Sigmoid colon (tissue), 7 donors: ENCODE data around the gene AIRE. TPM values are rescaled to one million over a fixed set of nuclear protein-coding genes. Genes with fewer than 3 reads are reported as not detected.

ENCODE experiments used
- DNase-seq: peaks from one replicate; pipeline ENCODE4 v3.0.0-alpha.2; 2019
- H3K27ac ChIP-seq, 4 donors: fragments of 200-600 bp; sonication (generic); one replicate each; pipeline ENCODE4 v1.5.1; 2016 to 2019; ENCODE audit warnings: mild to moderate bottlenecking in 1 of 4
- H3K27me3 ChIP-seq, 3 donors: fragments of 200-600 bp; sonication (generic); one replicate each; pipeline ENCODE4 v1.5.1; 2019; ENCODE audit warnings: mild to moderate bottlenecking in 1 of 3
- H3K36me3 ChIP-seq, 4 donors: fragments of 200-600 bp; sonication (generic); one replicate each; pipeline ENCODE4 v1.5.1; 2016 to 2019
- H3K4me1 ChIP-seq, 4 donors: fragments of 200-600 bp; sonication (generic); one replicate each; pipeline ENCODE4 v1.5.1; 2017 to 2019
- H3K4me3 ChIP-seq, 4 donors: fragments of 200-600 bp; sonication (generic); one replicate each; pipeline ENCODE4 v1.5.1; 2017 to 2019; ENCODE audit warnings: mild to moderate bottlenecking in 2 of 4, moderate library complexity in 1 of 4
- H3K9me3 ChIP-seq, 4 donors: fragments of 200-600 bp in 3 of 4; sonication (generic) in 3 of 4; one replicate each; pipeline versions ENCODE4 v1.5.1 to v1.6.1; 2013 to 2019
- EP300 ChIP-seq, 4 donors: sonication (generic); formaldehyde crosslinking; IDR thresholded peaks; one replicate each; pipeline ENCODE4 v1.6.1; 2017; ENCODE audit warnings: antibody characterized with exemption in 4 of 4
- POLR2A ChIP-seq, 2 donors: fragments of 450-650 bp; IDR thresholded peaks; one replicate each; pipeline ENCODE4 v1.6.1; 2016; ENCODE audit warnings: antibody characterized with exemption in 2 of 2, mild to moderate bottlenecking in 2 of 2, moderate library complexity in 2 of 2
- POLR2AphosphoS5 ChIP-seq, 4 donors: sonication (generic); formaldehyde crosslinking; IDR thresholded peaks; one replicate each; pipeline ENCODE4 v1.6.1; 2017; ENCODE audit warnings: antibody characterized with exemption in 4 of 4
- WGBS, 2 donors: extraction: QIAGEN DNeasy Blood & Tissue Kit; methylation state at CpG; one replicate each; pipeline ENCODE4 v1.1.7; 2013; 5-methylcytosine and 5-hydroxymethylcytosine counted together
- intact Hi-C: fragments of 100-400 bp; cut with DNase I; formaldehyde crosslinking; loops from one replicate; pipeline ENCODE4 v1.15.1; 2023
- polyA plus RNA-seq, 3 donors: library from polyadenylated mRNA; stranded (reverse); fragments of 200-250 nt; gene quantifications; one replicate each; pipeline ENCODE4 v1.2.3, GENCODE V29; 2013
- total RNA-seq, 4 donors: library from RNA; depleted of rRNA; stranded (reverse); fragments of >200 nt; gene quantifications; one replicate each; pipeline ENCODE4 v1.1.0, GENCODE V29; 2016
- TF ChIP-seq, protein P1 (sequence below), 4 experiments: fragments of 450-650 bp in 3 of 4; fragments of 200-600 bp in 1 of 4; IDR thresholded peaks; one replicate each; pipeline ENCODE4 v1.5.1; 2016 to 2019; ENCODE audit warnings: antibody characterized with exemption in 4 of 4, mild to moderate bottlenecking in 3 of 4, moderate library complexity in 2 of 4
- donor health status: healthy with polysubstance abuse.
- donor health status: Bipolar disorder and iron deficiency.
- donor health status: healthy.

Gene AIRE
- total and polyA plus RNA-seq, 7 donors, result 0.61 TPM; not detected in 6

DNA sequence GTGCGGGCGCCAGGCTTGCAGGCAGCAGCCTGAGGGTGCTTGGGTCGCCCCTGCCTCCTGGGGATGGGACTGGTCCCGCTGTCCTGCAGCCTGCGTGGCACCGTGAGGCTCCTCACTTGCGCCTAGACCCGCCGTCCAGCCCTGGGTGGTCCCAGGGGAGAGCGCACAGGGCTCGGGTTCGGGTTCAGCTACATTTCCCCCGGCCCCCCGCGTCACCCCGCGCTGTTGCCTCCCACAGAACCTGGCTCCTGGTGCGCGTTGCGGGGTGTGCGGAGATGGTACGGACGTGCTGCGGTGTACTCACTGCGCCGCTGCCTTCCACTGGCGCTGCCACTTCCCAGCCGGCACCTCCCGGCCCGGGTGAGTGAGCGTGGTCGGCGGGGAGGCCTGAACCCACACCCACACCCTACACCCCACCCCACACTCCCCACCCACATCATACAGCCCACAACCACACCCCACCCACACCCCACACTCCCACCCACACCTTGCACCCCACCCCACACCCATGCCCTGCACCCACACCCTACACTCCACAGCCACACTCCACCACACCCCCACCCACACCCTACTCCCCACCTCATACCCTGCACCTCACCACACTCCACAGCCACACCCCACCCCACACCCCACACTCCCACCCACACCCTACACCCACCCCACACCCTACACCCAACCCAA is 8.0 kb downstream of the AIRE start:
- no peak for DNase-seq
- Histone ChIP-seq H3K27me3 (peaks cover 0 to 40% (median 37%) of the 10 kb centered on the region in 3 donors), H3K9me3 (no peaks in the 10 kb centered on the region), H3K36me3 (no peaks in the 10 kb centered on the region), H3K4me1 (peaks cover 0 to 22% (median 16%) of the 10 kb centered on the region in 4 donors), H3K4me3 (no peak overlapping the region), H3K27ac (no peak overlapping the region)
- TF ChIP-seq, protein P1, sequence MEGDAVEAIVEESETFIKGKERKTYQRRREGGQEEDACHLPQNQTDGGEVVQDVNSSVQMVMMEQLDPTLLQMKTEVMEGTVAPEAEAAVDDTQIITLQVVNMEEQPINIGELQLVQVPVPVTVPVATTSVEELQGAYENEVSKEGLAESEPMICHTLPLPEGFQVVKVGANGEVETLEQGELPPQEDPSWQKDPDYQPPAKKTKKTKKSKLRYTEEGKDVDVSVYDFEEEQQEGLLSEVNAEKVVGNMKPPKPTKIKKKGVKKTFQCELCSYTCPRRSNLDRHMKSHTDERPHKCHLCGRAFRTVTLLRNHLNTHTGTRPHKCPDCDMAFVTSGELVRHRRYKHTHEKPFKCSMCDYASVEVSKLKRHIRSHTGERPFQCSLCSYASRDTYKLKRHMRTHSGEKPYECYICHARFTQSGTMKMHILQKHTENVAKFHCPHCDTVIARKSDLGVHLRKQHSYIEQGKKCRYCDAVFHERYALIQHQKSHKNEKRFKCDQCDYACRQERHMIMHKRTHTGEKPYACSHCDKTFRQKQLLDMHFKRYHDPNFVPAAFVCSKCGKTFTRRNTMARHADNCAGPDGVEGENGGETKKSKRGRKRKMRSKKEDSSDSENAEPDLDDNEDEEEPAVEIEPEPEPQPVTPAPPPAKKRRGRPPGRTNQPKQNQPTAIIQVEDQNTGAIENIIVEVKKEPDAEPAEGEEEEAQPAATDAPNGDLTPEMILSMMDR (IDR thresholded peaks at IDR 0.05), result no peak
- TF ChIP-seq POLR2A (IDR thresholded peaks at IDR 0.05), result no peak
- no peak for TF ChIP-seq EP300 (IDR thresholded peaks at IDR 0.05)
- no peak for TF ChIP-seq POLR2AphosphoS5 (IDR thresholded peaks at IDR 0.05)
- intact Hi-C loops, result no loop called here
- 78 to 82% methylated on average over 33 of the region's 33 CpGs for WGBS, 2 donors

DNA sequence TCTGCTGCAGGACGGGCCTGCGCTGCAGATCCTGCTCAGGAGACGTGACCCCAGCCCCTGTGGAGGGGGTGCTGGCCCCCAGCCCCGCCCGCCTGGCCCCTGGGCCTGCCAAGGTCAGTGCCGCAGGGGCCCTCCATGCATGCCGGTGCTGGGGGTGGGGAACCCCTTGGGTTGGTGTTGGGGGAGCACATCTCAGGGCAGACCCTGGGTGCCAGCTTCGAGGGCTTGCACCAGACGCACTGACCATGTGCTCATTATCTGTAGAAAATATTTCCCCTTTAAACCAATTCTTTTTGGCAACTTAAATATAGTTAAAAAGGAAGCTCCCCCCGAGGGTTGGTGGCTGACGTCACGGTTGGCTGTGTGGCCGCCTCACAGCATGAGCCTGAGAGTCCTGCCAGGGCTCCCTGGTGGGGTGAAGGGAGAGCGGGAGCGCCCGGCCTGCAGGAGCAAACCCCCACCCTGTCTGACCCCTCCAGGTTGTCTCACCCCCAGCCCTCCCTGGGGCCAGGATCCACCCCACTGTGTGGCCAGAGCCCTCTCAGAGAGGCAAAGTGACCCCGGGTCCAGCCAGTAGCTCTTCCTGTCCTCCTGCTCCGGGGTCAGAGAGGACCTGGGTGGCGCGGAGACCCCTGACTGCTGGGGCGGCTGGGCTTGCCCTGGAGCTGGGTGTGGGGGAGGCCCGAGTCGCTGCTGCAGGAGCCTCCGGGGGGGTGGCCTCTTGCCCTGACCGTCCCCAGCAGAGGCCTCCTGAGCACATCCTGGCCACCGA is 8.9 kb downstream of the AIRE start:
- DNase-seq, result peak; percentile 93
- intact Hi-C loops, result loop anchor here (5.0 kb wide), 1 partner anchor 427 kb away; the partner anchor contains the start of gene AGPAT3
- H3K9me3 ChIP-seq, result no peaks in the 10 kb centered on the region
- no peak overlapping the region for H3K27ac ChIP-seq
- no peak overlapping the region for H3K4me3 ChIP-seq
- H3K27me3 ChIP-seq, result peaks cover 0 to 40% (median 37%) of the 10 kb centered on the region in 3 donors
- no peaks in the 10 kb centered on the region for H3K36me3 ChIP-seq
- TF ChIP-seq POLR2A (IDR thresholded peaks at IDR 0.05) (no peak), POLR2AphosphoS5 (IDR thresholded peaks at IDR 0.05) (no peak)
- TF ChIP-seq, protein P1 (IDR thresholded peaks at IDR 0.05), result no peak
- 70 to 76% methylated on average over 26 of the region's 26 CpGs for WGBS, 2 donors
- peaks cover 0 to 28% (median 21%) of the 10 kb centered on the region in 4 donors for H3K4me1 ChIP-seq

DNA sequence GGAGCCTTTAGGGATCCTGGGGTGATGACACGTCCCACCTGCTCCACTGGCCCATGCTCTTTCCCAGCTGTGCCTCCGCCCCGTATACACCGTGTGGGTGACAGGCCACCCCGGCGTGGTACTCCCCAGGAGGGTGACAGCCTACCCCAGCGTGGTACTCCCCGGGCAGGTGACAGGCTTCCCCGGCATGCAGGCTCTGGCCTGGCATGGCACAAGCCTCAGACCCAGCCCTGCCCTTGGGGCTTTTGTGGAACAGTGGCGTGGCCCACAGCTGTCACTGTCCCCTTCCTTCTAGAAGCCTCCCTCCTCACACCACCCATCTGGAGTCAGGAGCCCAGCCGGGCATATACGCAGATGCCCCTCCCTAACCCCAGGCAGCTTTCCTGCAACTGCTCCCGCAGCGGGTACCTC is 9.5 kb downstream of the AIRE start:
- TF ChIP-seq, protein P1 (IDR thresholded peaks at IDR 0.05), result no peak
- TF ChIP-seq EP300 (IDR thresholded peaks at IDR 0.05), result no peak
- intact Hi-C loops, result loop anchor here (5.0 kb wide), 1 partner anchor 428 kb away; the partner anchor contains the start of gene AGPAT3
- Histone ChIP-seq H3K36me3 (no peaks in the 10 kb centered on the region), H3K4me3 (no peak overlapping the region), H3K9me3 (no peaks in the 10 kb centered on the region), H3K27me3 (peaks cover 0 to 40% (median 37%) of the 10 kb centered on the region in 3 donors), H3K27ac (no peak overlapping the region), H3K4me1 (peaks cover 0 to 28% (median 21%) of the 10 kb centered on the region in 4 donors)
- no peak for DNase-seq
- WGBS, 2 donors, result 65 to 76% methylated on average over 14 of the region's 14 CpGs

DNA sequence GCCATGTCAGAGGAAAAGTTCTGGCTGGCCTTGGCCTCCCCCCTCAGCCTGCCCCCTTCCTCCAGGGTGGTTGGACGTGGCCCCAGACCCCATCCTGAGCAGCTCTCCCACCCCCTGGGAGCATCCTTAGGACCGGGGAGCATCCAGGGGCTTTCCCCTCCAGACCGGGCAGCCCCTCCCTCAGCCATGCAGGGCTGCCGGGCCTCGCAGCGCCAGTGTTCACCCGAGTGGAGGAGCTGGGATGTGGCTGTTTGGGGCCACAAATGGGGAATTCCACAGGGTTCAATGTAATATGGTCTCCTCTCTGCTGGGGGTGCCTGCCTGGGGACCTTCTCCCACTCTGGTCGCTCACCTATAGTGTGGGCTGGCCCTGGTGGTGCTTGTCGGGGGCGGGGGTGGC is 10.0 kb downstream of the AIRE start:
- H3K4me1 ChIP-seq, result peaks cover 0 to 29% (median 23%) of the 10 kb centered on the region in 4 donors
- no peak overlapping the region for H3K4me3 ChIP-seq
- peaks cover 0 to 40% (median 37%) of the 10 kb centered on the region in 3 donors for H3K27me3 ChIP-seq
- H3K36me3 ChIP-seq, result no peaks in the 10 kb centered on the region
- intact Hi-C loops, result loop anchor here (2.0 to 5.0 kb wide), 2 partner anchors 159 to 428 kb away; partner anchors contain the start of genes AGPAT3 and LRRC3
- H3K27ac ChIP-seq, result no peak overlapping the region
- DNase-seq, result no peak
- no peaks in the 10 kb centered on the region for H3K9me3 ChIP-seq
- WGBS, 2 donors, result 77 to 82% methylated on average over 10 of the region's 10 CpGs
- TF ChIP-seq EP300 (IDR thresholded peaks at IDR 0.05), result no peak
- no peak for TF ChIP-seq POLR2AphosphoS5 (IDR thresholded peaks at IDR 0.05)
- TF ChIP-seq, protein P1 (IDR thresholded peaks at IDR 0.05), result no peak
- TF ChIP-seq POLR2A (IDR thresholded peaks at IDR 0.05), result no peak
